ENCODE data around the gene USP3. TPM values are rescaled to one million over a fixed set of nuclear protein-coding genes. Genes with fewer than 3 reads are reported as not detected.

The USP3 gene
- total and polyA plus RNA-seq, 9 of the 15 experiments (the other 6 are each of a cell fraction or from before 2014, with no cell fraction given) = 17.3 to 54.3 (median 34.8) TPM

- TF ChIP-seq TSHZ1 (CRISPR knock-in tag; IDR thresholded peaks at IDR 0.05) (no peak), CAMTA2 (CRISPR knock-in tag; conservative IDR thresholded peaks at IDR 0.05) (no peak), ZNF445 (CRISPR knock-in tag; IDR thresholded peaks at IDR 0.05; ENCODE audit: low read depth) (no peak), FOS (IDR thresholded peaks at IDR 0.05; ENCODE audit: extremely low read depth, insufficient read length) (no peak), ETV5 (CRISPR knock-in tag; IDR thresholded peaks at IDR 0.05; ENCODE audit: low read depth) (no peak), NR3C1 (CRISPR knock-in tag; IDR thresholded peaks at IDR 0.05) (no peak), KDM1A (IDR thresholded peaks at IDR 0.05) (no peak), ATF2 (CRISPR knock-in tag; IDR thresholded peaks at IDR 0.05) (no peak), CHD2 (IDR thresholded peaks at IDR 0.05; ENCODE audit: low read depth, low read length) (no peak), PYGO2 (tag; IDR thresholded peaks at IDR 0.05) (peak; percentile 62), HDAC1 (IDR thresholded peaks at IDR 0.05) (no peak), GATAD2B (IDR thresholded peaks at IDR 0.05; ENCODE audit: borderline replicate concordance) (no peak), FOXJ2 (tag; IDR thresholded peaks at IDR 0.05) (peak; percentile 60; the same call in 1 of the 2 replicates), OTX1 (CRISPR knock-in tag; IDR thresholded peaks at IDR 0.05) (no peak), ZNF274 (IDR thresholded peaks at IDR 0.05; ENCODE audit: borderline replicate concordance, low read depth, low read length) (no peak), NFE2 (IDR thresholded peaks at IDR 0.05; ENCODE audit: low read depth) (peak; percentile 46), PRPF4 (IDR thresholded peaks at IDR 0.05; ENCODE audit: insufficient read depth, low read depth, low read length, poor library complexity, severe bottlenecking) (no peak), HBP1 (CRISPR knock-in tag; IDR thresholded peaks at IDR 0.05) (peak; percentile 26; the same call in 1 of the 2 replicates), HINFP (tag; conservative IDR thresholded peaks at IDR 0.05; ENCODE audit: low read depth) (no peak)
These were observed 20.1 kb downstream of the USP3 start (continued) for GRCh38 chr15:63524316-63525015.

All from K562 (cell line).